ENCODE data around the gene AZIN2. TPM values are rescaled to one million over a fixed set of nuclear protein-coding genes. Genes with fewer than 3 reads are reported as not detected.

The AZIN2 gene
- total RNA-seq, 2 experiments from 2014 or later: 7.8 to 19.4 TPM

Other genes starting within 250 kb of the AZIN2 start
- not detected for gene FNDC5, start 210.2 kb upstream of the AZIN2 start, total RNA-seq
- under 1 TPM in 1 of 2 experiments, not detected in 1; 0.35 TPM for gene HPCA, start 194.7 kb upstream of the AZIN2 start, total RNA-seq
- not detected for gene TMEM54, start 179.8 kb upstream of the AZIN2 start, total RNA-seq
- gene RNF19B, start 116.3 kb upstream of the AZIN2 start, total RNA-seq: 10 to 100 TPM; 31.6 to 47.4 TPM
- gene AK2, start 44.3 kb upstream of the AZIN2 start, total RNA-seq: 100 to 1,000 TPM; 218 to 279 TPM
- 10 to 100 TPM in 1 of 2 experiments, 1 to 10 TPM in 1; 9.9 to 13.0 TPM for gene TRIM62, start 100.9 kb downstream of the AZIN2 start, total RNA-seq
- gene ZNF362, start 175.3 kb downstream of the AZIN2 start, total RNA-seq: 10 to 100 TPM; 13.7 to 16.5 TPM
- not detected for gene A3GALT2, start 239.9 kb downstream of the AZIN2 start, total RNA-seq